OCI-M2 (cell line): Measurements from ENCODE around the gene TBC1D13.

Experiments used
- DNase-seq: peaks from one replicate; lab custom pipeline; 2025; ENCODE audit not compliant: unreplicated experiment; lab: John Stamatoyannopoulos, UW

Gene TBC1D13

DNA sequence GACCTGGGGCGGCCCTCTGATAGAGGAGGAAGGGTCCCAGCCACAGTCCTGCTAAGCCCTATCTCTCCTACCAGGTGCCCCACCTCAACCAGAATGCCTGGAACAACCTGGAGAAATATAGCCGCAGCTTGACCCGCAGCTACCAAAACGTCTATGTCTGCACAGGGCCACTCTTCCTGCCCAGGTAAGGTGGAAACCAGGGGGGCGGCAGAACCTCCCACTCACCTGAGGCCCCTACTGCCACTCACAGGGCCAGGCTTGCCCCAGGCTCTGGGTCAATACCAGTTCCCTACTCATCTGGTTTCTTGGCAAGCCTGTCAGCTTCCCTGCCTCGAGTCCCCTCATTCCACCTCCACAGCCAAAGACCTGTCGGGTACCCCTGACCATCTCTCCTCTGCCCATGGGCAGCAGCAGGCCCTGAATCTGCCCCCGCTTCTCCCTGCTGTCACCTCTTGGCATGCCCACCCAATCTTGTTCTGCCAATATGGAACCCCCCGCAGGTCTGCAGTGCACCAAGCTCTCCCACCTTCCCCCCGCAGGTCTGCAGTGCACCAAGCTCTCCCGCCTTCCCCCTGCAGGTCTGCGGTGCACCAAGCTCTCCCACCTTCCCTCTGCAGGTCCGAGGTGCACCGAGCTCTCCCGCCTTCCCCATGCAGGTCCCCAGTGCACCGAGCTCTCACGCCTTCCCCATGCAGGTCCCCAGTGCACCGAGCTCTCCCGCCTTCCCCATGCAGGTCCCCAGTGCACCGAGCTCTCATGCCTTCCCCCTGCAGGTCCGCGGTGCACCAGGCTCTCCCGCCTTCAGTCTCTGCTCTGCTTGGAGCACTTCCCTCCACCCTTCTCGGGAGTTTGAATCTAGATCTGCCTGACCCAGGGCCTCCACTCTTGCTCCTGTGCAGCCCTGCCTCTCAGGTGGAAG lies 33.9 kb downstream of the TBC1D13 start:
- DNase-seq: no peak

GRCh38 chr9:128821584-128822406 lies 34.7 kb downstream of the TBC1D13 start:
- no peak for DNase-seq

- DNase-seq: no peak
Measured at GRCh38 chr9:128822407-128823042, 35.5 kb downstream of the TBC1D13 start.

GRCh38 chr9:128823362-128823902 lies 36.4 kb downstream of the TBC1D13 start:
- DNase-seq: no peak

DNA sequence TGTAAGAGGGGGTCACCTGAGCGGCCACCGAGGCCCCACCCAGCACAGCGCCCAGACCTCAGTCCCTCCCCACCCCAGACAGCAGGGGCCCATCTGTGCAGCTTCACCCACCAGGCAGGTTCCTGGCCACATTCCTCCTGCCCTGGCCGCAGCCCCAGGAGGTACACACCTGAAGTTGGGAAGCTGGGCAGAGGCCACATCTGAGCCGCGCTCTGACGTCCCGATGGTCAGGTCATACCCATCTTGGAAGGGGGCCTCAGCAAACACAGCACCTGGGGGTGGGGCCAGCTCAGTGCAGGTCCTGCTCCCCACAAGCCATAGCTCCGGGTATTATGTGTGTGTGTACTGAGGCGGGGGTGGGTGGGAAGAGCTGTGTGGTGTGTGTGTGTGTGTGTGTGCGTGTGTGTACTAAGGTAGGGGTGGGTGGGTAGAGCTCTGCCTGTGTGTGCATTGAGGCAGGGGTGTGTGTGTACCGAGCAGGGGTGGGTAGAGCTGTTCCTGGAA lies 36.9 kb downstream of the TBC1D13 start:
- no peak for DNase-seq

DNA sequence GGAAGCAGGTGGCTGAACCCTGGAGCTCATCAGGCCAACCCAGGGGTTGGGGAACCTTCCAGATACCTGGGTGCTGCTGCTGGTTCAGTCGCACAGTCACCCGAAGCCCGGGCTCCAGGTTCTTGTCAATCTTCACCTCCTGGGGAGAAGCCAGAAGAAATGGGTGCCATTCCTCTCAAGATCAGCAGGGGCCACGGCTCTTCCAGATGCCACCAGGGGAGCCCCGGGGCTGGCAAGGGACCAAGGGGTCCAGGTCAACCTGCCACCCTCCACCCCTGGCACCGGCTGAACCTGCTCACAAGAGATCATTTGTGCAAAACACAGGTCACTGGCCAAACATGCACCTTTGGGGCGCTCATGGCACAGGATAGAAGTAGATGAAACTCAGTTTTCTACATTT lies 37.9 kb downstream of the TBC1D13 start:
- no peak for DNase-seq

- DNase-seq: no peak
Measured at GRCh38 chr9:128825923-128826700, 39.1 kb downstream of the TBC1D13 start.

DNA sequence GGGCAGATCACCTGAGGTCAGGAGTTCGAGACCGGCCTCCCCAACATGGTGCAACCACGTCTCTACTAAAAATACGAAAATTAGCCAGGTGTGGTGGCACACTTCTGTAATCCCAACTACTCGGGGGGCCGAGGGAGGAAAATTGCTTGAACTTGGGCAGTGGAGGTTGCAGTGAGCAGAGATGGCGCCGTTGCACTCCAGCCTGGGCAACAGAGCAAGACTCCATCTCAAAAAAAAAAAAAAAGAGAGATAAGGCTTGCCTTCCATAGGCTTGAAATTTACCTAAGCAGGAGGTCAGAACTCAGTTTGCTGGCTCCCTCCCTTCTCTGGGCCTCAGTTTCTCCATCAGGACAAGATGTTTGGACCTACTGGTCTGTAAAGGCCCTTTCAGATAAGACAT lies 41.2 kb downstream of the TBC1D13 start:
- DNase-seq: no peak

DNA sequence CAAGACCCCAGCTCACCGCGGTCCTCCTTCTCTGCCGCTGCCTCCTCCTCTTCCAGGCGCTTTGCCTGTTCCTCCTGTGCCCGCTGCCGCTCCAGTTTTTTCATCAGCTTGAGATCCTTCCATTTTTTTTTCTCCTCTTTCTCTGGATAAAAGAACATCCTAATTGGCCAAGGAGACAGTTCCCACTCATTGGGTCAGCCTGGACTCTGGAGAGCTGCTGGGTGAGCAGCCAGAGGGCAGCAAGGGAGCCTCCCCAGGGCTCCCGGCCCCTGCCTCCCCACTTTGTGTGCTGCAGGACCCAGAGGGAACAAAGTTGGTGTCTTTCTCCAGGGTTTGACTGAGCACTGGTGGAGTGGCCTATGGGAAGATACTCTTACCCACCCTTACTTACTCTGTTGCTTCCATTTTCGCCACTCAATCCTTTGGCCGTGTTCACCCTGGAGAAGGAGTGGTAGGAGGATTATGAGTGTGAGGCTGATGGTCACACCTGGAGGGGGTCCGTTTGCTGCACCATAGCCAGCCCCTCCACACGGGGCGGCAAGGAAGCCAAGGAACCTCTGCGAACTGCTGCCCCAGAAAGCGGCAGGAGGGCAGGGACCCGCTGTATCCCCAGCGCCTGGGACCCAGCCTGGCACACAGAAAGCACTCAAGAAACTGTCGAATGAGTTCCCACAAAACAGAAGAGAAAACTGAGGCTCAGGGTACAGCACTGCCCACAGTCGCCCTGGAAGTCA lies 41.8 kb downstream of the TBC1D13 start:
- DNase-seq: no peak

GRCh38 chr9:128829477-128830251 lies 42.6 kb downstream of the TBC1D13 start, which contains the start of gene SPOUT1:
Gene SPOUT1 (minus strand): TSS chr9:128829794. CDS start chr9:128829780, 14 bp downstream.
- no peak for DNase-seq

DNA sequence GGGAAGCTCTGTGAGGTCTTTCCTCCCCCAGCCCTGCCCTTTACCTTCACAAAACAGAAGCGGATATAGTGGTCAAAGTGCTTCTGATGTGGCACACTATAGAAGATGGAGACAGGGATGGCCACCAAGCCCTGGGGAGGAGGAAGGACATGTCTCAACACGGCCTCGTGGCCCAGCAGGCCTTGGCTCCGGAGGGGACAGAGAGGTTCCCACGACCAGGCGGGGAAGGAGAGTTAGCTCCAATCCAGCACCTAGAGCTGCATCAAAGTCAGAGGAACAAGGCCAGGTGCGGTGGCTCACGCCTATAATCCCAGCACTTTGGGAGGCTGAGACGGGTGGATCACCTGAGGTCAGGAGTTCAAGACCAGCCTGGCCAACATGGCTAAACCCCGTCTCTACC lies 46.6 kb downstream of the TBC1D13 start:
- DNase-seq: no peak

DNA sequence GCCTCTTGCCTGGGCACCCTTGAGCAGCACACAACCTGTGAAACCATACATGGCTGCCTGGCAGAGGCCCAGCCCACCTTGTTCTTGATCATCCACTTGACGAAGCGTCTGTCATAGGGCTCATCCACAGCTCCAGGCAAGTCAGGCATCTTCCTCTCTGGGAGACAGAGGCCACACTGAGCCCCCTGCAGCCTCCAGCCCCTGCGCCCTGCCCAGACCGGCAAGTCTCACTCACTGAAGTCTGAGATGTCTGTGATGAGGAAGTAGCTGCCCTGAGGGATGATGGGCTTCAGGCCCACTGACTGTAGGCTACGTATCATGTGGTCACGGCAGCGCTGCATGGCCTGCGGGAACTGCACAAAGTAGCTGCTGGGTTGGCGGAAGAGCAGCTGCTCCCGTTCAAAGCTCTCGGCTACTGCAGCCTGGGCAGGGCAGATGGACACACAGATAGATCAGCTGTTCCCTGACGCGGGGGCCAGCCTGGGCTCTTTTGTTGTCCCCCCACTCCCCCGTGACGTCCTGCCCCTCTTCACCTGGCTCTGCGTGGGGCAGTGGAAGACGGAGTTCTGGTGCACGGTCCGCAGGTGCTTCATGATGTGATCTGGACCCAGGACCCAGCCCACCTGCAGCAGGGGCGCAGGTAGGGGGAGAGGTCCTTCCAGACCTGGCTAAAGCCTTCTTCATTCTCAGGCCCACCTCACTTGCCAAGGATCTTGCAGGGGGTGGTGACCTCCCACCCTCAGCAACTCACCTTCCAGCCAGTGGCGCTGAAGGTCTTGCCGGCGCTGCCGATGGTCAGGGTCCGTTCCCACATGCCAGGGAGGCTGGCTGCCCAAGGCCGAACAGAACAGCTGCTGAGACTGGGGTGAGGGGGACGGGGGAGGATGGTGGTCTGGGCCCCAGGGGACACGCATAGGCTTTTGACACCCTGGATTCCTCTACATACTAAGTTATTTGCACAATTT lies 48.5 kb downstream of the TBC1D13 start:
- DNase-seq: no peak

- no peak for DNase-seq
Measured at GRCh38 chr9:128836509-128837145, 49.6 kb downstream of the TBC1D13 start.

- no peak for DNase-seq
Measured at GRCh38 chr9:128838338-128838737, 51.3 kb downstream of the TBC1D13 start.

- no peak for DNase-seq
Measured at GRCh38 chr9:128840524-128840923, 53.5 kb downstream of the TBC1D13 start.

DNA sequence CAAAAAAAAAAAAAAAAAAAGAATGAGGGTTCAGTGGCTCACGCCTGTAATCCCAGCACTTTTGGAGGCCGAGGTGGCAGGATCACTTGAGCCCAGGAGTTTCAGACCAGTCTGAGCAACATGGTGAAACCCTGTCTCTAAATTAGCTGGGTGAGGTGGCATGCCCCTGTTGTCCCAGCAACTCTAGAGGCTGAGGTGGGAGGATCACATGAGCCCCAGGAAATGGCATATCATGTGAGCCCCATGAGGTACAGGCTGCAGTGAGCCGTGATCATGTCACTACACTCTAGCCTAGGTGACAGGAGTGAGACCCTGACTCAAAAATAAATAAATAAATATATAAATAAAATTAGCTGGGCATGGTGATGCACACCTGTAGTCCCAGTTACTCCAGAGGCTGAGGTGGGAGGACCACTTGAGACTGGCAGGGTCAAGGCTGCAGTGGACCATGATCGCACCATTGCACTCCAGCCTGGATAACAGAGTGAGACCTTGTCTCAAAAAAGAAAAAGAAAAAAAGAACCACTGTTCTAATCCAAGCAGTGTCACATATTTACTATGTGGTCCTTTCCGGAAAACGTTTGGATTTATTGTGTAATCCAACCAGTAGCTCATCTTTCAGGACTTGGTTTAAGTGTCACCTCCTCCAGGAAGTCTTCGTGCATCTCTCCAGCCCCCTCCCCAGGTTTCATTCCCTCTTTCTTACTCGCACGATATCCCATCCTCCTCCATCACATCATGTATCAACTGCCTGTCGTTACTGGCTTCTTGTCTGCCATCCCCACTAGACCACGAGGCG lies 54.8 kb downstream of the TBC1D13 start:
- DNase-seq: no peak
